Subcutaneous abdominal adipose tissue (tissue), 5 donors: ENCODE data around the gene ZFAND3.
"Not testable (repeated sequence)": the region's sequence is repeated elsewhere in the genome, so short reads cannot be mapped to it uniquely, and the experiment has no call there.

Experiments
- H3K27ac ChIP-seq: one replicate; pipeline ENCODE4 v1.7.0; 2013; ENCODE audit warnings: low read depth, mild to moderate bottlenecking, inconsistent platforms, low read length, moderate library complexity
- H3K27me3 ChIP-seq, 5 donors: one replicate each; pipeline ENCODE4 v1.7.0; 2013; ENCODE audit warnings: low read length in 5 of 5, inconsistent platforms in 1 of 5; ENCODE audit not compliant: control insufficient read depth in 5 of 5, insufficient read depth in 4 of 5
- H3K36me3 ChIP-seq, 5 donors: one replicate each; pipeline ENCODE4 v1.7.0; 2013; ENCODE audit warnings: low read length in 5 of 5; ENCODE audit not compliant: control insufficient read depth in 5 of 5, insufficient read depth in 5 of 5
- H3K4me1 ChIP-seq, 5 donors: one replicate each; pipeline ENCODE4 v1.7.0; 2013; ENCODE audit warnings: low read length in 5 of 5, mild to moderate bottlenecking in 3 of 5, moderate library complexity in 1 of 5; ENCODE audit not compliant: control insufficient read depth in 5 of 5, insufficient read depth in 5 of 5
- H3K4me3 ChIP-seq, 5 donors: one replicate each; pipeline ENCODE4 v1.7.0; 2013; ENCODE audit warnings: low read length in 5 of 5, low read depth in 1 of 5
- H3K9ac ChIP-seq, 5 donors: one replicate each; pipeline ENCODE4 v1.7.0; 2013; ENCODE audit warnings: low read length in 5 of 5, mild to moderate bottlenecking in 4 of 5, moderate library complexity in 3 of 5
- H3K9me3 ChIP-seq, 5 donors: one replicate each; pipeline ENCODE4 v1.7.0; 2013; ENCODE audit warnings: low read length in 5 of 5; ENCODE audit not compliant: control insufficient read depth in 5 of 5
- donor health status: healthy.
- donor health status: healthy.
- donor health status: healthy.
- donor health status: healthy.
- donor health status: healthy.

ZFAND3 gene

DNA sequence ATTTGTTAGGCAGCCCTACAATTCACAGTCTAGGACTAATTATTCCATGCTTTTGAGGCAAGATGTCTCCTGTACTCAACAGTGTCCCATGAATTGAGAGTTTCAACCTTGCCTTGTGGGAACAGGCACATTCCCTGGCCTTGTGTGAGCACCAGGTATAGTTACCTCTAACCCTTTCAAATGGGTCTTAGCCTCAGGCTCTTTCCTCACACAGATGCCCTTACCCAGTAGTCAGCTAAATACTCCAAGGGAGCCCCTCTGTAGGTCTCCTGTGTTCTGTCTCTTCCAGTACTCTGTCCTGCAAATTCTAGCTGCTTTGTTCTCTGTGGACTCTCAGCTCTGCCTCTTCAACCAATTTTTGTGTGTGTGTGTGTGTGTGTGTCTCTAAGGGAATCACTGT lies 135.3 kb downstream of the ZFAND3 start:
- H3K27ac ChIP-seq: no peak overlapping the region
- H3K27me3 ChIP-seq: no peaks in the 10 kb centered on the region
- no peaks in the 10 kb centered on the region for H3K36me3 ChIP-seq
- peaks cover 0 to 23% (median 17%) of the 10 kb centered on the region in 5 donors for H3K4me1 ChIP-seq
- H3K4me3 ChIP-seq: no peak overlapping the region
- H3K9ac ChIP-seq: no peak overlapping the region
- H3K9me3 ChIP-seq: no peaks in the 10 kb centered on the region

DNA sequence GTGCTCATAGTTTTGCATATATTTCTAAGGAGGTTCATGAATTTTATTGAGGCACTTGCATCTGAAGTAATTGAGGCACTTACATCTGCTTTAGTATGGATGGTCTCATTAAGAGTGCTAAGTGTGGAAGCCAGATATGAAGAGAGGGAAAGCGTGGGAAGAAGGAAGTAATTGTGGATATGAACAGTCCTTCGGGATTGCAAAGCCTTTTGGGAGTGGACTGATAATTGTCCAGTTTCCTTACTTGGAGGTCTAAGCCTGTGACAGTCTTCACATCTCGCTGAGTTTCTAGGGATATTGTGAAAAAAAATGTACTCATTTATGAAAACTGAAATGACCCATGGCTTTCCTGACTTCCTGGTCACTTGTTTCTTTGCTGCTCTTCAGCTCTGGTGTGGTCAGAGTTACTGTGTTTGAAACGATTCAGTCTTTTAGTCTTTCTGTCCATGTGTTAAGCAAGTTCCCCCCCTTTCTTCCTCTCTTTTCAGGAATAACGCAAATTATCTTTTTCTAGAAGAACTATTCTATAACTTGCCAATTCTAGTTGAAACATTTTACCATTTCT lies 137.3 kb downstream of the ZFAND3 start:
- Histone ChIP-seq H3K27ac (no peak overlapping the region), H3K36me3 (no peaks in the 10 kb centered on the region), H3K4me3 (no peak overlapping the region), H3K9me3 (no peaks in the 10 kb centered on the region), H3K4me1 (peaks cover 0 to 23% (median 17%) of the 10 kb centered on the region in 5 donors), H3K9ac (no peak overlapping the region), H3K27me3 (no peaks in the 10 kb centered on the region)

DNA sequence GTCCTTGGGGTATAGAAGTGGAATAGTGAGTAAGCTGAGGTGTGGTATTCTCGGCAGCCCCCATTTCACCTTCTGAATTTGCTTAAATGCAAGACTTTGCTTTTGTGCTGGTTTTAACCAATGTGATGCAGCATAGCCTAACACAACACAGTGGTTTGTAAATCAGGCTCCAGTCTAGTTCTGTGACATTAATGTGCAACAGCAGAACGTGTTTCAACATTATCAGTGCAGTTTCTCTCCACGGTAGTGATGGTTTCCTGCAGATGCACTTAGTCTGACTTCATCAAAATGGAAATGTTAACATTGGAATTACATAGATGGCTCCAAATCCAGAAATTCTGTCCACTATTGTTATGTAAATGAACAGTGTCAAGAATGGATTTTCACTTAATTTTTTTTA lies 139.5 kb downstream of the ZFAND3 start:
- no peaks in the 10 kb centered on the region for H3K9me3 ChIP-seq
- H3K27ac ChIP-seq: no peak overlapping the region
- H3K4me3 ChIP-seq: no peak overlapping the region
- no peak overlapping the region for H3K9ac ChIP-seq
- H3K36me3 ChIP-seq: no peaks in the 10 kb centered on the region
- no peaks in the 10 kb centered on the region for H3K27me3 ChIP-seq
- H3K4me1 ChIP-seq: peaks cover 0 to 23% (median 13%) of the 10 kb centered on the region in 5 donors

DNA sequence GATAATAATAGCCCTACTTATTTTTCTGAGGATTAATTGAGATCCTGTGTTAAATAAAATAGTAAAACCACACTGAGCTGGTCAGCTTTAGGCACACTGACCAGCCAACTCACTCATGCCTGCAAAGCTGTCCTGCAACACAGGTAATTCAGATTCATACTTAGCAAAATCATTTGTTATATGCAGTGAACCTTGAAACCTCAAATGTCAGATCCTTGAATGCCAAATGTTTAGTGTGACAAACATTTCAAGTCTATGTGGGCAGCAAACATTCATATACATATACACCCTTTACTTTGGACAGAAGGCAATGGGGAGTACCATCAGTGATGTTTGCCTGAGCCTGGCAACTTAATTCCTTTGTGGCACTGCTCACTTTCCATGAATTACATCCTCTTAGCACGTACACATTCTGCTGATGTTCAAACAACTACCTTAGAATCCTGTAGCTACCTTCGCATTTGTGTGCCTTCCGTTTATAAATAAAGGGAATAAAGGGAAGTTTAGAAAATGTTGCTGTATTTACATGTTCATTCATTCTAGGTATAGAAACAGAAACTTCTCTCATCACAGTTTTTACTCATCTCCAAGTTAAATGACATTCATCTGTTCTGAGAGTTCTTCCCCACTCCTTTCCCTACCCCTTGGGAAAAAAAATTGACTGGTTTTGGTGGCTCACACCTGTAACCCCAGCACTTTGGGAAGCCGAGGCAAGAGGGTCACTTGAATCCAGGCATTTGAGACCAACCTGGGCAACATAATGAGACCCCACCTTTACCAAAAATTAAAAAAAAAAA lies 140.8 kb downstream of the ZFAND3 start:
- no peaks in the 10 kb centered on the region for H3K27me3 ChIP-seq
- H3K9me3 ChIP-seq: no peaks in the 10 kb centered on the region
- H3K36me3 ChIP-seq: peaks cover 0 to 5% (median 0%) of the 10 kb centered on the region in 5 donors
- no peak overlapping the region for H3K9ac ChIP-seq
- no peak overlapping the region for H3K4me3 ChIP-seq
- H3K4me1 ChIP-seq: peaks cover 0 to 21% (median 13%) of the 10 kb centered on the region in 5 donors
- H3K27ac ChIP-seq: no peak overlapping the region

DNA sequence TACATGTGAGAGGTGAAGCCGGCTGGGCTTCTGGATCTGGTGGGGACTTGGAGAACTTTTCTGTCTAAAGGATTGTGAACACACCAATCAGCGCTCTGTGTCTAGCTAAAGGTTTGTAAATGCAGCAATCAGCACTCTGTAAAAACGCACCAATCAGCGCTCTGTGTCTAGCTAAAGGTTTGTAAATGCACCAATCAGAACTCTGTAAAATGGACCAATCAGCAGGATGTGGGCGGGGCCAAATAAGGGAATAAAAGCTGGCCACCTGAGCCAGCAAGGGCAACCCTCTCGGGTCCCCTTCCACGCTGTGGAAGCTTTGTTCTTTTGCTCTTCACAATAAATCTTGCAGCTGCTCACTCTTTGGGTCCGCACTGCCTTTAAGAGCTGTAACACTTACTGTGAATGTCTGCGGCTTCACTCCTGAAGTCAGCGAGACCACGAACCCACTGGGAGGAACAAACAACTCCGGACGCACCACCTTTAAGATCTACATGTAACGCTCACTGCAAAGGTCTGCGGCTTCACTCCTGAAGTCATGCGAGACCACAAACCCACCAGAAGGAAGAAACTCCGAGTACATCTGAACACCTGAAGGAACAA lies 143.1 kb downstream of the ZFAND3 start:
- not testable (repeated sequence) for H3K36me3 ChIP-seq, H3K4me1 ChIP-seq, H3K9me3 ChIP-seq, H3K27me3 ChIP-seq, H3K4me3 ChIP-seq, H3K9ac ChIP-seq, H3K27ac ChIP-seq

GRCh38 chr6:37965964-37966676 lies 146.6 kb downstream of the ZFAND3 start:
- Histone ChIP-seq H3K4me3 (no peak overlapping the region), H3K4me1 (peaks cover 0 to 6% (median 0%) of the 10 kb centered on the region in 5 donors), H3K27ac (no peak overlapping the region), H3K9ac (no peak overlapping the region), H3K36me3 (peaks cover 0 to 5% (median 0%) of the 10 kb centered on the region in 5 donors), H3K9me3 (no peaks in the 10 kb centered on the region), H3K27me3 (no peaks in the 10 kb centered on the region)

DNA sequence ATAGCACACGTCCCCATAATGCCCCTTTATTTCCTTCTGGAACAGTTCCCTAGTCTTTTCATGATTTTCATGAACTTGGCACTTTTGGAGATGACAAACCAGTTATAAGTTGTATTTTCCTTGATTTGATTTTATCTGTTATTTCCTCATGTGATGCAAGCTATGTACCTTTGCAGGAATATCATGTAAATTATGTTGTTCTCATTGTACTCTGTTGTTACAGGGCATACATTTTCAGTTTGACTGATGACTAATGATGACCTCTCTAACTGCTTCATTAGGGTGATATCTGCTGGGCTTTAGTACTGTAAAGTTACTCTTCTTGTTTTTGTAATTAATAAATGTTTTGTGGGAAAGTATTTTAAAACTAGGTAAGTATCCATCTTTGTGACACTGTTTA lies 147.3 kb downstream of the ZFAND3 start:
- Histone ChIP-seq H3K9ac (no peak overlapping the region), H3K36me3 (peaks cover 0 to 5% (median 0%) of the 10 kb centered on the region in 5 donors), H3K9me3 (no peaks in the 10 kb centered on the region), H3K4me1 (peaks cover 0 to 9% (median 0%) of the 10 kb centered on the region in 5 donors), H3K27ac (no peak overlapping the region), H3K4me3 (no peak overlapping the region), H3K27me3 (no peaks in the 10 kb centered on the region)

DNA sequence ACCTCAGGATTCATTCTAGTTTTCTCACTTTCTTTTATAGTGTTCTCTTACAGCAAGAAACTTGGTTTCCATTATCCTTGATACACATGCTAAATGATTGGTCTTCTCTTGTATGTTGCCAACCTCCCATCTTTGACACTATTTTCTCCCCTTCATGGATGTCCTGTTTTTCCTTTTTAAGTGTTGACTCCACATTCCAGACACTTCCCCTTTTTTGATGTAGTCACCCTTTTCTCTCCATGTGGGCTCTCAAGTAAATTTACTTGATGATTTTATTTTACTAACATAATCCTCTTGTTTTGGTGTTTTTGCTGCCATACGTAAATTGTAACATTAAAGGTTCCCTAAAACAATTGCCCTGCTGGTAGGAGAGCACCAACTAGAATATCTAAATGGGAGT lies 148.1 kb downstream of the ZFAND3 start:
- Histone ChIP-seq H3K4me1 (peaks cover 0 to 9% (median 0%) of the 10 kb centered on the region in 5 donors), H3K9ac (no peak overlapping the region), H3K9me3 (no peaks in the 10 kb centered on the region), H3K4me3 (no peak overlapping the region), H3K27me3 (no peaks in the 10 kb centered on the region), H3K36me3 (peaks cover 0 to 5% (median 0%) of the 10 kb centered on the region in 5 donors), H3K27ac (no peak overlapping the region)

- Histone ChIP-seq H3K4me1 (peaks cover 0 to 9% (median 0%) of the 10 kb centered on the region in 5 donors), H3K9me3 (peaks cover 4 to 15% (median 9%) of the 10 kb centered on the region in 5 donors), H3K27me3 (no peaks in the 10 kb centered on the region), H3K9ac (no peak overlapping the region), H3K4me3 (no peak overlapping the region), H3K27ac (no peak overlapping the region), H3K36me3 (no peaks in the 10 kb centered on the region)
These were observed 151.7 kb downstream of the ZFAND3 start for GRCh38 chr6:37971266-37971665.
